ENCODE results near the gene SERINC5. TPM values are rescaled to one million over a fixed set of nuclear protein-coding genes. Genes with fewer than 3 reads are reported as not detected.
A peak's percentile ranks its signal among the peaks of the same experiment; 100 is the strongest.

The SERINC5 gene
- polyA plus RNA-seq, 3 donors = 5.0 to 35.9 (median 7.3) TPM

DNA sequence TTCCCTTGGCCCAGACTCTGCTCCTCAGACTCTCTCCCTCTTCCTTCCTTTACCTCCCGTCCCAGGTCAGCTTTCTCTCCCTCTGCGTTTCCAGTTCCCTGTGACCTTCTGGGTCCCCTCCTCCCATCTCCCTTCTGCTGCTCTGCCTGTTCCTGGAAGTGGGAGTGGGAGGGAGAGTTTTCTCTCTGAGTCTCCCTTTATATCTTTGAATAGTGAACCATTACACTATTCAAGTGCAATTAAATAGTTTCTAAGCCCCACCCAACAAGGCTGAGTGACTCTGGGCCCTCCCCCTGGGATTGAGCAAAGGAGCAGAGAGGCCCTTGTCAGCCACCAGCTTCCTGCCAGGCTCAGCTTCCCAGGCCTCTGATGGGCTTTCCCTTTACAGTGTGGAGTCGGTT lies 185.9 kb downstream of the SERINC5 start:
- peaks cover 63% of the 10 kb centered on the region for H3K4me1 Mint-ChIP-seq
- Histone ChIP-seq H2AFZ (ENCODE audit: insufficient read depth, low read depth, low read length, poor library complexity, severe bottlenecking) (peak overlapping the region; percentile 55), H3K4me3 (replicated peaks in 1 of 3; ENCODE audit: low read depth in 2 of 3, low read length in 3 of 3) (peak overlapping the region in 1 of 3 experiments; percentile 4), H3K4me2 (replicated peaks; ENCODE audit: extremely low read depth, low read length, poor library complexity, severe bottlenecking) (peak overlapping the region; percentile 35), H3K27me3 (ENCODE audit: control insufficient read depth in 2 of 2, insufficient read depth in 2 of 2, low read length in 2 of 2) (no peaks in the 10 kb centered on the region), H3K9ac (ENCODE audit: insufficient read depth, low read length, poor library complexity, severe bottlenecking) (peak overlapping the region; percentile 5), H4K20me1 (ENCODE audit: insufficient read depth, low read length) (no peaks in the 10 kb centered on the region), H3K36me3 (replicated peaks in 1 of 2; ENCODE audit: control insufficient read depth in 1 of 2, insufficient read depth in 2 of 2, low read length in 2 of 2) (no peaks in the 10 kb centered on the region), H3K4me1 (ENCODE audit: control insufficient read depth in 1 of 2, insufficient read depth in 2 of 2, low read length in 2 of 2) (peaks cover 49 to 50% of the 10 kb centered on the region in 2 donors), H3K79me2 (ENCODE audit: insufficient read depth, low read length) (peaks cover 13% of the 10 kb centered on the region), H3K9me3 (replicated peaks in 1 of 2; ENCODE audit: control insufficient read depth in 1 of 2, insufficient read depth in 1 of 2, low read length in 2 of 2) (no peaks in the 10 kb centered on the region), H3K27ac (ENCODE audit: low read depth in 1 of 2, low read length in 2 of 2) (peak overlapping the region; percentile 60 to 75)
- H3K27me3 Mint-ChIP-seq (ENCODE audit: low read depth in 3 of 3) = peaks cover 0 to 3% (median 0%) of the 10 kb centered on the region in 3 donors
- H3K36me3 Mint-ChIP-seq = peaks cover 21 to 25% of the 10 kb centered on the region in 2 donors
- H3K9me3 Mint-ChIP-seq = no peaks in the 10 kb centered on the region
- peak overlapping the region; percentile 63 to 68 for H3K4me3 Mint-ChIP-seq
- DNase-seq = peak in 2 of 3 donors; percentile 8 to 39
- intact Hi-C loops (cut with micrococcal nuclease) = loop anchor here in 1 of 2 donors (10.0 kb wide), 1 partner anchor 85 kb away; no protein-coding TSS in a partner anchor
- H3K27ac Mint-ChIP-seq = peak overlapping the region; percentile 72 to 95 (median 93)
- no CpG with 5 or more reads among the region's 3 CpGs for WGBS (ENCODE audit: insufficient coverage)
- TF ChIP-seq, protein P1, sequence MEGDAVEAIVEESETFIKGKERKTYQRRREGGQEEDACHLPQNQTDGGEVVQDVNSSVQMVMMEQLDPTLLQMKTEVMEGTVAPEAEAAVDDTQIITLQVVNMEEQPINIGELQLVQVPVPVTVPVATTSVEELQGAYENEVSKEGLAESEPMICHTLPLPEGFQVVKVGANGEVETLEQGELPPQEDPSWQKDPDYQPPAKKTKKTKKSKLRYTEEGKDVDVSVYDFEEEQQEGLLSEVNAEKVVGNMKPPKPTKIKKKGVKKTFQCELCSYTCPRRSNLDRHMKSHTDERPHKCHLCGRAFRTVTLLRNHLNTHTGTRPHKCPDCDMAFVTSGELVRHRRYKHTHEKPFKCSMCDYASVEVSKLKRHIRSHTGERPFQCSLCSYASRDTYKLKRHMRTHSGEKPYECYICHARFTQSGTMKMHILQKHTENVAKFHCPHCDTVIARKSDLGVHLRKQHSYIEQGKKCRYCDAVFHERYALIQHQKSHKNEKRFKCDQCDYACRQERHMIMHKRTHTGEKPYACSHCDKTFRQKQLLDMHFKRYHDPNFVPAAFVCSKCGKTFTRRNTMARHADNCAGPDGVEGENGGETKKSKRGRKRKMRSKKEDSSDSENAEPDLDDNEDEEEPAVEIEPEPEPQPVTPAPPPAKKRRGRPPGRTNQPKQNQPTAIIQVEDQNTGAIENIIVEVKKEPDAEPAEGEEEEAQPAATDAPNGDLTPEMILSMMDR (IDR thresholded peaks at IDR 0.05) = no peak

DNA sequence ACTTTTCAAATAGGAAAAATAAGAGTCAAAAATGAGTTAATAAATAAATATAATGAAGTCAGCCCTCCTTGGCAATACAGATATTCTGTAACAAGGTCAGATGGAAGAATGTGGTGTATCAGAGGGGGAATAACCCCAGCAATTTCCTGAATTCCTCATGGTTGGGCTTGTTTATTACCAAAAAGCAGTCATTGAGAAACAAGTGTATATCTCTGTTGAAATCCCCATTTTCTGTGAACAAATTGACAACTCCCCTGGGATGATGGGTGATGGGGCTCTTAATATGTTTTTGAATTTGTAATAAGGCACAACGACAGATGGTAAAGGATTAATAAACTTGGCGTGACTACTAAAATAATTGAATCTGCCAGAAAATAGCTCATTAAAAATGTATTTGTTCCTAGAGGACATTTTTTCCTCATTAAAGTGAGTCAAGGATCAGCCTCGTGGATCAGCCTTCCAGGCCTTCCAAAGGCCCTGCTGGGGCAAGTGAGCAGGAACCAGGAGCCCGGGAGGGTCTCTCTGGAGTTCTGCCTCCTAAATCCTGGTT lies 186.5 kb downstream of the SERINC5 start:
- Mint-ChIP-seq H3K27me3 (ENCODE audit: low read depth in 3 of 3) (peaks cover 0 to 3% (median 0%) of the 10 kb centered on the region in 3 donors), H3K4me1 (peaks cover 63% of the 10 kb centered on the region), H3K9me3 (no peaks in the 10 kb centered on the region), H3K4me3 (peak overlapping the region in 1 of 2 donors; percentile 68), H3K36me3 (peaks cover 16 to 19% of the 10 kb centered on the region in 2 donors), H3K27ac (peak overlapping the region; percentile 72 to 95 (median 93))
- H3K4me3 ChIP-seq (replicated peaks in 1 of 3; ENCODE audit: low read depth in 2 of 3, low read length in 3 of 3) = no peak overlapping the region
- TF ChIP-seq, protein P1 (IDR thresholded peaks at IDR 0.05) = no peak
- H3K36me3 ChIP-seq (replicated peaks in 1 of 2; ENCODE audit: control insufficient read depth in 1 of 2, insufficient read depth in 2 of 2, low read length in 2 of 2) = no peaks in the 10 kb centered on the region
- no peaks in the 10 kb centered on the region for H3K27me3 ChIP-seq (ENCODE audit: control insufficient read depth in 2 of 2, insufficient read depth in 2 of 2, low read length in 2 of 2)
- WGBS (ENCODE audit: insufficient coverage) = 53% methylated on average over 2 of the region's 4 CpGs
- peak overlapping the region; percentile 55 for H2AFZ ChIP-seq (ENCODE audit: insufficient read depth, low read depth, low read length, poor library complexity, severe bottlenecking)
- H3K27ac ChIP-seq (ENCODE audit: low read depth in 1 of 2, low read length in 2 of 2) = peak overlapping the region; percentile 60 to 75
- DNase-seq = peak in 2 of 3 donors; percentile 9 to 39
- peaks cover 49 to 50% of the 10 kb centered on the region in 2 donors for H3K4me1 ChIP-seq (ENCODE audit: control insufficient read depth in 1 of 2, insufficient read depth in 2 of 2, low read length in 2 of 2)
- peaks cover 13% of the 10 kb centered on the region for H3K79me2 ChIP-seq (ENCODE audit: insufficient read depth, low read length)
- no peaks in the 10 kb centered on the region for H3K9me3 ChIP-seq (replicated peaks in 1 of 2; ENCODE audit: control insufficient read depth in 1 of 2, insufficient read depth in 1 of 2, low read length in 2 of 2)
- no peaks in the 10 kb centered on the region for H4K20me1 ChIP-seq (ENCODE audit: insufficient read depth, low read length)
- intact Hi-C loops (cut with micrococcal nuclease) = no loop called here
- H3K9ac ChIP-seq (ENCODE audit: insufficient read depth, low read length, poor library complexity, severe bottlenecking) = peak overlapping the region; percentile 5
- H3K4me2 ChIP-seq (replicated peaks; ENCODE audit: extremely low read depth, low read length, poor library complexity, severe bottlenecking) = no peak overlapping the region
